ENCODE results near the gene DUSP6. TPM values are rescaled to one million over a fixed set of nuclear protein-coding genes. Genes with fewer than 3 reads are reported as not detected.

DUSP6 gene
- total RNA-seq, 1 experiment from 2014 or later: 135 TPM

Small RNAs within 50 kb of the gene (small RNA-seq; reads per million reads assigned to genes)
- not detected for gene MRPS6P4

Other genes starting within 250 kb of the DUSP6 start
- gene GALNT4, start 172.3 kb upstream of the DUSP6 start, total RNA-seq (2014; rRNA removed; shearing (Covaris generic)): 5.7 and 6.7 TPM in 2 replicates
- gene POC1B, start 173.5 kb upstream of the DUSP6 start, total RNA-seq (2014; rRNA removed; shearing (Covaris generic)): 7.8 and 9.6 TPM in 2 replicates

Measured in HT-29 (cell line).